DMS 273 (cell line): ENCODE results near the gene EPS8.
"Not testable (repeated sequence)": the region's sequence is repeated elsewhere in the genome, so short reads cannot be mapped to it uniquely, and the experiment has no call there.

Experiments
- DNase-seq: peaks from one replicate; lab custom pipeline; 2025; ENCODE audit not compliant: unreplicated experiment; lab: John Stamatoyannopoulos, UW

EPS8 gene

DNA sequence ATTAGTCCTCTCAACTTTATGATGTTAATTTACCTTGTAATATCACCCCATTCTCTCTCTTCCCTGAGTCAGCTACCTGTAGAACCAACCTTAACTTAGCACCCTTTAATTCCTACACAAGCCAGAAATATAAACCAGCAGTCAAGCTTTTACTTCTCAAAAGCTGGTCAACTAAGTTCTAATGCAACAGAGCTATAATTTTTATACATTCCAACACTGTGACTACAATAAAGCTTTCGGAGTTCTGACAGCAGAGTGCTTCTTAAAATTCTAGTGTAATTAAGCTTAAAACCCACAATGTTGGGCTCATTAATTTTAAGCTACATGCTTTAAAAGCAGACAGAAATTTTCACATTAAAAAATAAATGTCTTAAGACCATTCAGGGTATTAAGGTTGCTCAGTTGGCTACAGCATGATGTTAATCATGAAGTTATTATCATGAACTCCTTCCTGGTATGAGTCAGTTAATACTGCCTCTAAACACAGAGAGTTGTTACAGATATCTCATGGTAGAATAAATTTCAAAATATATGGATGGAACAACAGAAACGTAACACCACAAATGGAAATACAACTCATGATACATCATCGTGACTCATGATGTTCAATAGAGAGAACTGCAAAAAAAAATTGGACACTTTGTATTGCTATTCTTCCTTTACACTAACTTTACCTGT, 126.7 kb downstream of the EPS8 start:
- DNase-seq = no peak

- no peak for DNase-seq
Measured at GRCh38 chr12:15651371-15651770, 137.8 kb downstream of the EPS8 start.

DNA sequence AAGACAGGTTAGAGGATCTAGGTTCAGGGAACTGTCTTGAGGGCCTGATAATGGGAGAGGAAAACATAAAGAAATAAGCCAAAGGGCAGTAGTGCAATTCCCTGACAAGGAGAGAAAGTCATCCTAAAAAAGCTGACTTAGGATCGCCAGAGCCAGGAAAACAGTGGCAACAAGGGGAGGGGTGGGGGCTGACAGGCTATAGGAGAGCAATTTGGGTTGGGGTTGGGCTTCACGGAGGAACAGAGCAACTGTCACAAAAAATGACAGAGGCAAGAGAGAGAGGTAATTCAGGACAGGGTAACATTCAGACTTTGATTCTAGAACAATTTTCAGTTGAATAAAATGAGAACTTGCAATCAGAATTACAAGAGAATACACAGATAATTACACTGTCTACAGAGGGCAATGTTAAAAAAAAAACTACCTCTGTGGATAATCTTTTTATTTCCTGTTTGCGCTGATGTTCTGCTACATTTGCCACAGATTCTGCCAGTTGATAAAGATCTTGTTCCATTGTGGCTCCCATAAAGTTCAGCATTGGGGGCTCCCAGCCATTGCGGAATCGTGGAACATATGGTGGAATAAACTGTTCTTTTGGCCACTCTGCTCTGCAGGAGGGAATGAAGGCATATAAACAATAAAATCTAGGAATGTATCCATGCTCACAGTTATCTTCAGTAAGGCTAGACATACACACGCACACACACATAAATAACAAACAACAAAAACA, 138.6 kb downstream of the EPS8 start:
- DNase-seq = peak; percentile 22

DNA sequence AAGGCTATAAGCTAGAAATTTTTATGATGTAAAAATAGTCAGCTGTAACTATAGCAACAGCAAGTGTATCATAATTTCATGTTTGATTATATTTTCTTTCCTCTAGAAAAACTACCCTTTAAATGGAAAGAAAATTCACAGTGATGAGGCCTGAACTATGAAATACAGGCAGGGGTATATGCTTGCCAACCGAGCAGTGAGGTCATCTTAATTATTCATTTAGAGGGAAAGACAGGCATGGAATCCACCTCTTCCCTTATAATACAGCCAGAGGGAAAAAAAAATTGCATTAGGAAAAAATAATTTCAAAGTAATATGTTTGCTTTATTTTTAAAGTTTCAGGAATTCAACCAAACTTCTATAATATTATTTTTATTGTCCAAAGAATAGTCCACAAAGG, 139.8 kb downstream of the EPS8 start:
- peak; percentile 1 for DNase-seq

DNA sequence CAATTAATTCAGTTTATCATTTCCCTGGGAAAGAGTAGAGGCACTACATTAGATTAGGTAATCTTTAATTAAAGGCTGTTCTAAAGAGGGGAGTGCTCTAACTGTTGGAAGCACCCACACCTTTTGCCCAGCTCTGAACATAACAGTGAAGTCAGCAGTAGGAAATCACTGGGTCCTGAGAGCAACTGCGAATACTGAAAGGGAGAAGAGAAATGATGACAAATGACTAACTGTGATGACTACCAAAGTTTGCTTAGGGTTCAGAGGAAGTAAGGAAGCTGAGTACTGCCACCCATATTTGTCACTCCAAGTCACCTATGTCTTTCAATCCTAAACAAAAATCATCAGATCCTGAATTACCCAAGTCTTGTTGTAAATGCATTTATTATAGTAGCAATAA, 140.6 kb downstream of the EPS8 start:
- DNase-seq = no peak

- DNase-seq = no peak
Measured at GRCh38 chr12:15646581-15646980, 142.6 kb downstream of the EPS8 start.

DNA sequence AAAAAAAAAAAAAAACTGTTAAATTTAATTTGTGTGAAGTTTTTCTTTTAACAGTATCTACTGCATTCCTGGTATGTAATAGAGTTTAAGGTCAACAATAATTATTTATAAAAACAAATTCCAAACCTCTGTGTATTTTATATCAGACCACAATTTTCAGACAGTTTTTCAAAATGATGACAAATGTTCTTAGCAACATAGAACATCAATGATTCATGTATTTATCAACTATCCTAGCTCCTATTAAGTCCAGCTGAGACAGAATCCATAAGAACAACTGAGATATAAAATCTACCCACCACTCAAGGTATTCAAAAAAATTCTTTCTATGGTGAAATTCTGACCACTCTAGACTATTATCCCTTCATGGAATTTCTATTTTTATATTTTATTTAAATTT, 144.5 kb downstream of the EPS8 start:
- no peak for DNase-seq

DNA sequence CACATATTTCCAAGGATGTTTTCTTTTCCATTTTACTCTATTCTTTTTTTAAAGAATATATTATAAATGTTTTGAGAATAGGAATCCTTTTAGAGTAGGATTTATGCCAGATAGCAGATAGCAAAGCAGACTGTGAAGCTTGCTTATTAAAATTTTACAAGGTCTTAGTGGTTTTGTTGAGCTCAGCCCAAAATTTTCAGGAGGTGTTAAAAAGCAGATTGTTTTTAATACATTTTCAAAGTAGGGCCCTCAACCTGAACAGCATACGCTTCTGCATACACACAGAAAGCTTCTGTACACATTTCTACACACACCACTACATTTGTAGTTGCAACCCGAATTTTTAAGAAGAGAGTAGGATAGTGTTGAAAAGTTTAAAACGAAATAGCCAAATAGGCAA, 151.0 kb downstream of the EPS8 start:
- no peak for DNase-seq

- no peak for DNase-seq
Measured at GRCh38 chr12:15636060-15636890, 152.9 kb downstream of the EPS8 start.

GRCh38 chr12:15634010-15634683, 155.0 kb downstream of the EPS8 start:
- DNase-seq = no peak

GRCh38 chr12:15633201-15633600, 156.0 kb downstream of the EPS8 start:
- DNase-seq = no peak

GRCh38 chr12:15632708-15633107, 156.5 kb downstream of the EPS8 start:
- no peak for DNase-seq

GRCh38 chr12:15631007-15631715, 158.0 kb downstream of the EPS8 start:
- no peak for DNase-seq

DNA sequence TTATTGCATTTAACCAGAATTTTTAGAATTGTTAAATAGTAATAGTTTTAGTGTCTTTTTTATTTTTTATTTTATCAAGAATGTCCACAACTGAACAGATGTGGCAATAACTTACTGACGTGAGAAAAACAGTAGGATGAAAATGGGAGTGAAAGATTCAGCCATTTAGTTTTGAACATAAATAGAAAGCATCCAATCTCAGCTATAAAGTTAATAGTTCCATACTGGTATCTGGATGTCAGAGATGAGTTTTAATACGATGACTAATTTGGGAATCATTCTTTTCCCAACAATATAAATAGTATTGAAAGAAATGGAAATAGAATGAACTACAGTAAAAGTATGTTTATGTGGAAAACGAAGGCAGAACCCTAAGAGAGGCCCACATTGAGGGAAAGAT, 159.4 kb downstream of the EPS8 start:
- no peak for DNase-seq

DNA sequence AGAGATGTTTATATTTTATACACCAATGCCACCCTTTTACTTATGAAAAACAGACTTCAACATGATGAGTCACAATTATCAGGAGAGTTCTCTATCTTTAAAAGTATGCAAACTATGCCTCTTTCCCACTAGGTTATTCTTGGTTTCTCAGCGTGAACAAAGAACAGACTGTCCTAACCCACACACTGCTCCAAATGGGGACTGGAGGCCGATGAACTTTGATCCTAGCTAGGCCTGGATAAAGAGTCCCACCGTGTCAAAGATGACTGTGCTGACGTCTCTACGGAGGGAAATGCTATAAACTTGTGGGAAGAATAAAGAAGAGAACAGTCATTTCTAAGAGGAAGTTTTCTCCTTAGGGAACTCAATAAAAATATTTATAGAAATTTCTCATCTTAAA, 160.1 kb downstream of the EPS8 start:
- no peak for DNase-seq

- DNase-seq = no peak
Measured at GRCh38 chr12:15627995-15628945, 160.9 kb downstream of the EPS8 start.

DNA sequence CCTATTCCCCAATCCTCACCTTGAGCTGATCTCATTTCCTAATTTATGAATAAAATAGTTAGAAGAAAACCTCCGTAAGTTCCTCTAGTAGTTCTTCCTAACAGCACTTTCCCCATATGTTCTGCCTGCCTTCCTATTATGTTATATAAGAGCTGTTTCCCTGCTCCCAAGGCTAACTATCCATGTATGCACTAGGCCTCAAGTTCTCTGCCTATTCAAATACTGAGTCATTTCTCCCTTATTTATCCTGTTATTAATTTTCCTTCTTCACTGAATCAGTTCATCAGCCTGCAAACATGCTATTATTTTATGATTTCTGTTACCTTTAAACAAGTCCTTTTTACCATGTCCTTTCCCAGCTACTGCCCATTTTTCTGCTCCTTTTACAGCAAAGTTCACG, 164.1 kb downstream of the EPS8 start:
- DNase-seq = no peak

DNA sequence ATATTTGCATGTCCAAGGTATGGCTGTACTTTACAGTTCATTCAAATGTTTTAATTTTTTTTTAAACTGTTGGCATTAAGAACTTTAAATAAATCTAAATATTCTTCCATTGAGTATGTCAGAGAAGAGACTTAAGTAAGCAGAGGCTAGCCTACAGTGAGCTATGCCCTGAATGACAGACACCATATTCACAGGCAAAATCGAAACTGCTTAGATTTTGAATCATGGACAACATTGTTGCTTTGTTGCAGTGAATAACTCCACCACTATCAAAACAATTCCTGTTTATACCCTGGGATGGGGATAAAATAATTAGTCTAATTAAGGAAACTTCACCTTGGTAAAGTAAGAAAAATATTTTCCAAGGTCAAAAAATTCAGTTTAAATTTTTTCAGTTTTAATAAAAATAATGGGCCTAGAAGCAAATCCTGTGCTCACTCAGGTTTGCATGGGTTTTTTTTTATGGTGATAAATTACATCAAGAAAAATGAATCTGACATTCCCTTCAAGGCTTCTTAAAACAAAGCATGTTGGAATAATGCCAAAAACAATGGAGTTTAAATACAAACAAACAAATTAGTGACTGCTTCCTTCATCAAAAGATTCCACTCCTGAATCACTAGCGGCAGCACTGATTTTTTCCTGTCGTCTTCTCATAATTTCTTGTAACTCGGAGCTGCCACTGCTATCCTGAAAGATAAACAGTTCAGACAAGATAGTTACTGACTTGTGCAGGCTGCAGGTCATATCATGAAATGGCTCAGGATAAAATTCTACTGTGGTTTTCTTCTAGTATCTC, 168.2 kb downstream of the EPS8 start:
- DNase-seq = no peak

DNA sequence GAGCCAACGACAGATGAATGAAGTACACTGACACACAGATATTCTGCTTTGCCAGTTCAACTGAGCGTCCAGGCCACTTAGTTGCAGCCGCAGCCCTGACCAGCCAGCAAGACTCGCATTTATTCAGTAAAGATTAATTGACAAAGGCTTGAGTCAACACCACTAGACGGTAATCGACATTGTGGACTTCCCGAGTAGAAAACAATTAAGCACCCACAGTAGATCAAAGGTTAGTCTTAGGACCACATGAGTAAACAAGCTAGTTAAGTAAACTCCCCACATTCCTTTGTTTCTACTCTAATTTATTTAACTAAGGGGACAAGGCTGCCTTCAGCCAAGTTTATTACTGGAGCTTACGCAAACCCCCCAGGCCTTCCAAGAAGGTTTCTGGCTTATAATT, 172.7 kb downstream of the EPS8 start:
- DNase-seq = not testable (repeated sequence)
